ENCODE measurements around the gene PCYT2. TPM values are rescaled to one million over a fixed set of nuclear protein-coding genes. Genes with fewer than 3 reads are reported as not detected.

Gene PCYT2
- total and polyA plus RNA-seq, 3 experiments from 2014 or later, result 30.3 to 35.7 (median 31.6) TPM

GRCh38 chr17:81888105-81888987 lies 22.9 kb downstream of the PCYT2 start:
- Mint-ChIP-seq H3K36me3 (peaks cover 0 to 66% (median 6%) of the 10 kb centered on the region in 3 donors), H3K9me3 (peaks cover 0 to 2% (median 0%) of the 10 kb centered on the region in 5 donors), H3K4me1 (peaks cover 24 to 37% (median 27%) of the 10 kb centered on the region in 3 donors), H3K4me3 (peak overlapping the region in 5 of 7 donors; percentile 23 to 71 (median 52)), H3K27me3 (peaks cover 0 to 1% of the 10 kb centered on the region in 2 donors), H3K27ac (peak overlapping the region in 4 of 8 donors; percentile 18 to 96 (median 63))
- no peaks in the 10 kb centered on the region for H3K27me3 ChIP-seq (ENCODE audit: insufficient read depth, low read length, poor library complexity, severe bottlenecking)
- POLR2A ChIA-PET, result no interaction called here
- no peak overlapping the region for H3K27ac ChIP-seq (ENCODE audit: low read depth, low read length)
- H3K4me3 ChIP-seq (ENCODE audit: low read length), result no peak overlapping the region
- H3K36me3 ChIP-seq (ENCODE audit: insufficient read depth, low read length), result peaks cover 46% of the 10 kb centered on the region
- DNase-seq, result no peak
- H3K4me1 ChIP-seq (ENCODE audit: insufficient read depth, low read length), result peaks cover 22% of the 10 kb centered on the region
- CTCF ChIA-PET, result no interaction called here
- no peaks in the 10 kb centered on the region for H3K9me3 ChIP-seq (ENCODE audit: low read length)

- H3K36me3 Mint-ChIP-seq, result peaks cover 0 to 72% (median 9%) of the 10 kb centered on the region in 3 donors
- no peaks in the 10 kb centered on the region for H3K9me3 Mint-ChIP-seq
- H3K36me3 ChIP-seq (ENCODE audit: insufficient read depth, low read length), result peaks cover 46% of the 10 kb centered on the region
Observed at GRCh38 chr17:81885869-81886548, 25.2 kb downstream of the PCYT2 start.

GRCh38 chr17:81885454-81885853 lies 25.7 kb downstream of the PCYT2 start:
- Histone ChIP-seq H3K36me3 (ENCODE audit: insufficient read depth, low read length) (peaks cover 46% of the 10 kb centered on the region), H3K27me3 (ENCODE audit: insufficient read depth, low read length, poor library complexity, severe bottlenecking) (no peaks in the 10 kb centered on the region), H3K9me3 (ENCODE audit: low read length) (no peaks in the 10 kb centered on the region), H3K4me3 (ENCODE audit: low read length) (no peak overlapping the region), H3K27ac (ENCODE audit: low read depth, low read length) (no peak overlapping the region), H3K4me1 (ENCODE audit: insufficient read depth, low read length) (peaks cover 14% of the 10 kb centered on the region)
- Mint-ChIP-seq H3K27ac (peak overlapping the region in 5 of 8 donors; percentile 22 to 77 (median 61)), H3K9me3 (no peaks in the 10 kb centered on the region), H3K4me3 (peak overlapping the region in 1 of 7 donors; percentile 11), H3K27me3 (peaks cover 0 to 1% of the 10 kb centered on the region in 2 donors), H3K36me3 (peaks cover 0 to 72% (median 9%) of the 10 kb centered on the region in 3 donors), H3K4me1 (peaks cover 21 to 25% (median 24%) of the 10 kb centered on the region in 3 donors)
- ChIA-PET POLR2A (no interaction called here), CTCF (no interaction called here)
- DNase-seq, result no peak

More at GRCh38 chr17:81885869-81886548, 25.2 kb downstream of the PCYT2 start:
- no peak for DNase-seq
- Mint-ChIP-seq H3K27me3 (peaks cover 0 to 1% of the 10 kb centered on the region in 2 donors), H3K4me3 (peak overlapping the region in 2 of 7 donors; percentile 6 to 11), H3K27ac (peak overlapping the region in 4 of 8 donors; percentile 37 to 77 (median 64)), H3K4me1 (peaks cover 23 to 29% (median 27%) of the 10 kb centered on the region in 3 donors)
- no peak overlapping the region for H3K4me3 ChIP-seq (ENCODE audit: low read length)
- POLR2A ChIA-PET, result no interaction called here
- no peak overlapping the region for H3K27ac ChIP-seq (ENCODE audit: low read depth, low read length)
- H3K9me3 ChIP-seq (ENCODE audit: low read length), result no peaks in the 10 kb centered on the region
- H3K4me1 ChIP-seq (ENCODE audit: insufficient read depth, low read length), result peaks cover 17% of the 10 kb centered on the region
- CTCF ChIA-PET, result no interaction called here
- no peaks in the 10 kb centered on the region for H3K27me3 ChIP-seq (ENCODE audit: insufficient read depth, low read length, poor library complexity, severe bottlenecking)

GRCh38 chr17:81884968-81885367 lies 26.2 kb downstream of the PCYT2 start:
- H3K4me1 ChIP-seq (ENCODE audit: insufficient read depth, low read length), result peaks cover 9% of the 10 kb centered on the region
- Mint-ChIP-seq H3K4me1 (peaks cover 18 to 20% (median 20%) of the 10 kb centered on the region in 3 donors), H3K27ac (peak overlapping the region in 4 of 8 donors; percentile 32 to 78 (median 64)), H3K36me3 (peaks cover 0 to 72% (median 9%) of the 10 kb centered on the region in 3 donors), H3K27me3 (peaks cover 0 to 1% of the 10 kb centered on the region in 2 donors), H3K9me3 (no peaks in the 10 kb centered on the region), H3K4me3 (no peak overlapping the region)
- ChIA-PET POLR2A (no interaction called here), CTCF (no interaction called here)
- H3K36me3 ChIP-seq (ENCODE audit: insufficient read depth, low read length), result peaks cover 41% of the 10 kb centered on the region
- H3K9me3 ChIP-seq (ENCODE audit: low read length), result no peaks in the 10 kb centered on the region
- H3K4me3 ChIP-seq (ENCODE audit: low read length), result no peak overlapping the region
- no peaks in the 10 kb centered on the region for H3K27me3 ChIP-seq (ENCODE audit: insufficient read depth, low read length, poor library complexity, severe bottlenecking)
- DNase-seq, result no peak
- H3K27ac ChIP-seq (ENCODE audit: low read depth, low read length), result no peak overlapping the region

GRCh38 chr17:81884520-81884919 lies 26.7 kb downstream of the PCYT2 start:
- no peak overlapping the region for H3K4me3 Mint-ChIP-seq
- H3K27me3 Mint-ChIP-seq, result peaks cover 0 to 1% of the 10 kb centered on the region in 2 donors
- H3K36me3 ChIP-seq (ENCODE audit: insufficient read depth, low read length), result peaks cover 37% of the 10 kb centered on the region
- peaks cover 17 to 20% (median 18%) of the 10 kb centered on the region in 3 donors for H3K4me1 Mint-ChIP-seq
- CTCF ChIA-PET, result no interaction called here
- POLR2A ChIA-PET, result no interaction called here
- H3K9me3 ChIP-seq (ENCODE audit: low read length), result no peaks in the 10 kb centered on the region
- H3K4me1 ChIP-seq (ENCODE audit: insufficient read depth, low read length), result peaks cover 5% of the 10 kb centered on the region
- H3K9me3 Mint-ChIP-seq, result no peaks in the 10 kb centered on the region
- peak overlapping the region in 4 of 8 donors; percentile 39 to 75 (median 48) for H3K27ac Mint-ChIP-seq
- H3K36me3 Mint-ChIP-seq, result peaks cover 0 to 73% (median 9%) of the 10 kb centered on the region in 3 donors
- no peak overlapping the region for H3K4me3 ChIP-seq (ENCODE audit: low read length)
- H3K27ac ChIP-seq (ENCODE audit: low read depth, low read length), result no peak overlapping the region
- no peaks in the 10 kb centered on the region for H3K27me3 ChIP-seq (ENCODE audit: insufficient read depth, low read length, poor library complexity, severe bottlenecking)
- DNase-seq, result no peak

- POLR2A ChIA-PET, result no interaction called here
- Mint-ChIP-seq H3K27me3 (no peaks in the 10 kb centered on the region), H3K36me3 (peaks cover 0 to 35% (median 3%) of the 10 kb centered on the region in 3 donors), H3K4me3 (no peak overlapping the region), H3K4me1 (peaks cover 0 to 3% (median under 1%) of the 10 kb centered on the region in 3 donors), H3K27ac (peak overlapping the region in 1 of 8 donors; percentile 52), H3K9me3 (no peaks in the 10 kb centered on the region)
- H3K36me3 ChIP-seq (ENCODE audit: insufficient read depth, low read length), result peaks cover 6% of the 10 kb centered on the region
- CTCF ChIA-PET, result interaction anchor here (1.9 kb wide), 1 partner anchor 10 kb away, joined by 5 read pairs; no protein-coding TSS in a partner anchor
- H3K27ac ChIP-seq (ENCODE audit: low read depth, low read length), result no peak overlapping the region
- no peak overlapping the region for H3K4me3 ChIP-seq (ENCODE audit: low read length)
- H3K9me3 ChIP-seq (ENCODE audit: low read length), result no peaks in the 10 kb centered on the region
- no peaks in the 10 kb centered on the region for H3K27me3 ChIP-seq (ENCODE audit: insufficient read depth, low read length, poor library complexity, severe bottlenecking)
- H3K4me1 ChIP-seq (ENCODE audit: insufficient read depth, low read length), result no peaks in the 10 kb centered on the region
- DNase-seq, result no peak
Observed at GRCh38 chr17:81879121-81879520, 32.1 kb downstream of the PCYT2 start.

GRCh38 chr17:81878294-81878693 lies 32.9 kb downstream of the PCYT2 start:
- Mint-ChIP-seq H3K36me3 (peaks cover 0 to 33% (median 3%) of the 10 kb centered on the region in 3 donors), H3K4me3 (no peak overlapping the region), H3K9me3 (no peaks in the 10 kb centered on the region), H3K27ac (peak overlapping the region in 1 of 8 donors; percentile 63), H3K27me3 (no peaks in the 10 kb centered on the region), H3K4me1 (peaks cover 0 to 3% (median 0%) of the 10 kb centered on the region in 3 donors)
- DNase-seq, result no peak
- Histone ChIP-seq H3K36me3 (ENCODE audit: insufficient read depth, low read length) (peaks cover 5% of the 10 kb centered on the region), H3K27me3 (ENCODE audit: insufficient read depth, low read length, poor library complexity, severe bottlenecking) (no peaks in the 10 kb centered on the region), H3K9me3 (ENCODE audit: low read length) (no peaks in the 10 kb centered on the region), H3K4me3 (ENCODE audit: low read length) (no peak overlapping the region), H3K4me1 (ENCODE audit: insufficient read depth, low read length) (no peaks in the 10 kb centered on the region), H3K27ac (ENCODE audit: low read depth, low read length) (no peak overlapping the region)
- ChIA-PET POLR2A (no interaction called here), CTCF (no interaction called here)
